Body of pancreas (tissue), 4 donors: ENCODE data around the gene USP6NL.

Experiments
- POLR2A ChIP-seq, 3 donors: fragments of 450-650 bp; IDR thresholded peaks; one replicate each; pipeline ENCODE4 v1.6.1; 2016; ENCODE audit warnings: antibody characterized with exemption in 3 of 3, mild to moderate bottlenecking in 2 of 3
- TF ChIP-seq, protein P1 (sequence below), 7 experiments: fragments of 450-650 bp in 4 of 7; fragments of 200-600 bp in 3 of 7; sonication (generic) in 3 of 7; IDR thresholded peaks; one replicate each; pipeline ENCODE4 v1.5.1; 2016 to 2019; ENCODE audit warnings: antibody characterized with exemption in 7 of 7

GRCh38 chr10:11411926-11412545 lies 199.4 kb downstream of the USP6NL start:
- TF ChIP-seq, protein P1, sequence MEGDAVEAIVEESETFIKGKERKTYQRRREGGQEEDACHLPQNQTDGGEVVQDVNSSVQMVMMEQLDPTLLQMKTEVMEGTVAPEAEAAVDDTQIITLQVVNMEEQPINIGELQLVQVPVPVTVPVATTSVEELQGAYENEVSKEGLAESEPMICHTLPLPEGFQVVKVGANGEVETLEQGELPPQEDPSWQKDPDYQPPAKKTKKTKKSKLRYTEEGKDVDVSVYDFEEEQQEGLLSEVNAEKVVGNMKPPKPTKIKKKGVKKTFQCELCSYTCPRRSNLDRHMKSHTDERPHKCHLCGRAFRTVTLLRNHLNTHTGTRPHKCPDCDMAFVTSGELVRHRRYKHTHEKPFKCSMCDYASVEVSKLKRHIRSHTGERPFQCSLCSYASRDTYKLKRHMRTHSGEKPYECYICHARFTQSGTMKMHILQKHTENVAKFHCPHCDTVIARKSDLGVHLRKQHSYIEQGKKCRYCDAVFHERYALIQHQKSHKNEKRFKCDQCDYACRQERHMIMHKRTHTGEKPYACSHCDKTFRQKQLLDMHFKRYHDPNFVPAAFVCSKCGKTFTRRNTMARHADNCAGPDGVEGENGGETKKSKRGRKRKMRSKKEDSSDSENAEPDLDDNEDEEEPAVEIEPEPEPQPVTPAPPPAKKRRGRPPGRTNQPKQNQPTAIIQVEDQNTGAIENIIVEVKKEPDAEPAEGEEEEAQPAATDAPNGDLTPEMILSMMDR (IDR thresholded peaks at IDR 0.05), result no peak
- no peak for TF ChIP-seq POLR2A (IDR thresholded peaks at IDR 0.05)
